Measurements from ENCODE around the gene RYR1. TPM values are rescaled to one million over a fixed set of nuclear protein-coding genes. Genes with fewer than 3 reads are reported as not detected.

The RYR1 gene
- total RNA-seq, 2 donors from 2014 or later = 0.33 to 1.0 TPM

DNA sequence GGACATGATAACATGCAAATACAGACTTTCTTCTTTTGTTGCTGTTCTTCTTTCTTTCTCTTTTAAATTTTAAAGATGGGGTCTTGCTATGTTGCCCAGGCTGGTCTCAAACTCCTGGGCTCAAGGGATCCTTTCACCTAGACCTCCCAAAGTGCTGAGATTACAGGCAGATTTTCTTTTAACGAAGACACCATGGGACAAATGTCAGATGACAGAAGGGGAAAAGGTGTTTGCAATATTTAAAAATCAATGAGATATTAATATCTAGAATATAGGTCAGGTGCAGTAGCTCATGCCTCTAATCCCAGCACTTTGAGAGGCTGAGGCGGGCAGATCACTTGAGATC is 3.7 kb upstream of the RYR1 start:
- Histone ChIP-seq H3K27me3 (peaks cover 0 to 9% of the 10 kb centered on the region in 2 donors), H3K36me3 (replicated peaks in 1 of 2; ENCODE audit: insufficient read depth in 1 of 2, low read depth in 2 of 2) (no peaks in the 10 kb centered on the region), H3K9me3 (no peaks in the 10 kb centered on the region), H3K4me3 (no peak overlapping the region), H3K27ac (no peak overlapping the region), H3K4me1 (no peaks in the 10 kb centered on the region)
- 65 to 68% methylated on average over 2 of the region's 2 CpGs for WGBS, 2 donors
- no peak for TF ChIP-seq POLR2A (IDR thresholded peaks at IDR 0.05)
- TF ChIP-seq, protein P1, sequence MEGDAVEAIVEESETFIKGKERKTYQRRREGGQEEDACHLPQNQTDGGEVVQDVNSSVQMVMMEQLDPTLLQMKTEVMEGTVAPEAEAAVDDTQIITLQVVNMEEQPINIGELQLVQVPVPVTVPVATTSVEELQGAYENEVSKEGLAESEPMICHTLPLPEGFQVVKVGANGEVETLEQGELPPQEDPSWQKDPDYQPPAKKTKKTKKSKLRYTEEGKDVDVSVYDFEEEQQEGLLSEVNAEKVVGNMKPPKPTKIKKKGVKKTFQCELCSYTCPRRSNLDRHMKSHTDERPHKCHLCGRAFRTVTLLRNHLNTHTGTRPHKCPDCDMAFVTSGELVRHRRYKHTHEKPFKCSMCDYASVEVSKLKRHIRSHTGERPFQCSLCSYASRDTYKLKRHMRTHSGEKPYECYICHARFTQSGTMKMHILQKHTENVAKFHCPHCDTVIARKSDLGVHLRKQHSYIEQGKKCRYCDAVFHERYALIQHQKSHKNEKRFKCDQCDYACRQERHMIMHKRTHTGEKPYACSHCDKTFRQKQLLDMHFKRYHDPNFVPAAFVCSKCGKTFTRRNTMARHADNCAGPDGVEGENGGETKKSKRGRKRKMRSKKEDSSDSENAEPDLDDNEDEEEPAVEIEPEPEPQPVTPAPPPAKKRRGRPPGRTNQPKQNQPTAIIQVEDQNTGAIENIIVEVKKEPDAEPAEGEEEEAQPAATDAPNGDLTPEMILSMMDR (IDR thresholded peaks at IDR 0.05) = no peak
- no peak for ATAC-seq
- intact Hi-C loops (cut with DNase I) = no loop called here
- no peak for DNase-seq

DNA sequence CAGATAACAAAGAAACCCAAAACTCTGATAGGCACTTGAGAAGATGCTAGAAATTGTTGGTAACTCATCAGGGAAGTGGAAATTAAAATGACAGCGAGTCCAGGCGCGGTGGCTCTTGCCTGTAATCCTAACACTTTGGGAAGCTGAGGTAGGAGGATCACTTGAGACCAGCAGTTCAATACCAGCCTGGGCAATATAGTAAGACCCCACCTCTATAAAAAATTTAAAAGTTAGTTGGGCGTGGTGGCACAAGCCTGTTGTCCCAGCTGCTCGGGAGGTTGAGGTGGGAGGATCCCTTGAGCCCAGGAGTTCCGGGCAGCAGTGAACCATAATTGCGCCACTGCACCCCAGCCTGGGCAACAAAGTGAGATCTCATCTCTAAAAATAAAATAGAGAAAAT is 2.6 kb upstream of the RYR1 start:
- WGBS, 2 donors = 61 to 74% methylated on average over 7 of the region's 7 CpGs
- intact Hi-C loops (cut with DNase I) = no loop called here
- DNase-seq (no peak), ATAC-seq (no peak)
- no peaks in the 10 kb centered on the region for H3K4me1 ChIP-seq
- peaks cover 0 to 10% of the 10 kb centered on the region in 2 donors for H3K27me3 ChIP-seq
- no peaks in the 10 kb centered on the region for H3K36me3 ChIP-seq (replicated peaks in 1 of 2; ENCODE audit: insufficient read depth in 1 of 2, low read depth in 2 of 2)
- TF ChIP-seq POLR2A (IDR thresholded peaks at IDR 0.05) = no peak
- TF ChIP-seq, protein P1 (IDR thresholded peaks at IDR 0.05) = no peak
- no peak overlapping the region for H3K4me3 ChIP-seq
- no peaks in the 10 kb centered on the region for H3K9me3 ChIP-seq
- no peak overlapping the region for H3K27ac ChIP-seq

DNA sequence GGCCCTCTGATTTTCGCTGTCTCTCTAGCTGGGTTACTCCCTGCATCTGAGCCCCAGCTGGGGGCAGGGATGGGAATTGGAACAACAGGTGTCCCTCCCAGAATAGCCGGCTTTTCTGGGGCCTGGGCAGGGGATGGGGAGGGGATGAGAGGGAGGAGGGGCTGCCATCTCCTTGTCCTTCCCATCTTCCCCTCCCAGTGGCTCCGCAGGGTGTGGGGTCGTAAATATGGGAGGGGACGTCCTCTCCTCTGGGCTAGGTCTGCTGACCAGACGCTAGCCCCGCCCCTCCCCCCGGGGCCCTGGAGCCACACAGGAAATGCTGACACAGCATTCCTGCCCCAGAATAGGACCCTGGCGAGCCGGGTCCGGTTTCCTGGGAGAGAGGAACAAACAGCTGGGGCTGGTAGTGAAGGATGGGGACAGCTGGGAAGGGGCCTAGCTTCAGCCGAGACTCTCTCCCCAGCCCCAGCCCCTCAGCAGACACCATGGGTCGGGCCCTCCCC is 1.1 kb downstream of the RYR1 start:
- ATAC-seq = no peak
- H3K27ac ChIP-seq = no peak overlapping the region
- peaks cover 0 to 10% of the 10 kb centered on the region in 2 donors for H3K27me3 ChIP-seq
- no peaks in the 10 kb centered on the region for H3K36me3 ChIP-seq (replicated peaks in 1 of 2; ENCODE audit: insufficient read depth in 1 of 2, low read depth in 2 of 2)
- no peaks in the 10 kb centered on the region for H3K4me1 ChIP-seq
- intact Hi-C loops (cut with DNase I) = no loop called here
- WGBS, 2 donors = 8 to 10% methylated on average over 8 to 13 of the region's 13 CpGs
- H3K9me3 ChIP-seq = no peaks in the 10 kb centered on the region
- TF ChIP-seq, protein P1 (IDR thresholded peaks at IDR 0.05) = no peak
- TF ChIP-seq POLR2A (IDR thresholded peaks at IDR 0.05) = no peak
- no peak for DNase-seq
- no peak overlapping the region for H3K4me3 ChIP-seq

DNA sequence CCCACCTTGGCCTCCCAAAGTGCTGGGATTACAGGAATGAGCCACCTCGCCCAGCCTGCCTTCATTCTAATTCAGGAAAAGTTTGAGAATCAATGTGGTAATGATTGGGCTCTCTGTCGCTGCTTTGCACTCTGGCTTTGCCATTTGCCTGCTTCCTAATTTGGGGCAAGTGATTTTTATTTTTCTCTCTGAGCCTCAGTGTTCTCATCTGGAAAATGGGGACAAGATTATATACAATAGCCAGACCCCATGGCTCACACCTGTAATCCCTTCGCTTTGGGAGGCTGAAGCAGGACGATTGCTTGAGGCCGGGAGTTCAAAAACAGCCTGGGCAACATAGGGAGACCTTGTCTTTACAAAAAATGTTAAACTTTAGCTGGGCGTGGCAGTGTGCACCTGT is 3.8 kb downstream of the RYR1 start:
- Histone ChIP-seq H3K4me3 (no peak overlapping the region), H3K36me3 (replicated peaks in 1 of 2; ENCODE audit: insufficient read depth in 1 of 2, low read depth in 2 of 2) (no peaks in the 10 kb centered on the region), H3K27ac (no peak overlapping the region), H3K4me1 (no peaks in the 10 kb centered on the region), H3K27me3 (peaks cover 0 to 10% of the 10 kb centered on the region in 2 donors), H3K9me3 (no peaks in the 10 kb centered on the region)
- intact Hi-C loops (cut with DNase I) = no loop called here
- DNase-seq (no peak), ATAC-seq (no peak)
- TF ChIP-seq POLR2A (IDR thresholded peaks at IDR 0.05) = no peak
- TF ChIP-seq, protein P1 (IDR thresholded peaks at IDR 0.05) = no peak
- 77 to 86% methylated on average over 5 to 6 of the region's 6 CpGs for WGBS, 2 donors

DNA sequence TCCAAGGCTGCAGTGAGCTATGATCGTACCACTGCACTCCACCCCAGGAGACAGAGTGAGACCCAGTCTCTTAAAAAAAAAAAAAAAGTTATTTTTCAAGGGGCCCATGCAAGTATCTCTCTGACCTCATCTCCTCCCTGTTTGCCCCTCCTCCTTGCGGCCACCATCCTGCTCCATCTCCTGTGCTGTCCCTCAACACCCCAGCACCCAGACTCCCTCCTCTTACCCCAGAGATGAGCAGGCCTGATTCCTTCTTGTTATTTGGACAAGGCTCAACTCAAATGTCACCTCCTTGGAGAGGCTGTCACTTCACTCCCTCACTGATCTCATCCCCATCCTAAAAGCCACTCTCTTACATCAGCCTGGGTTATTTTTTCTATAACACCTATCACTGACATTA is 4.4 kb downstream of the RYR1 start:
- intact Hi-C loops (cut with DNase I) = no loop called here
- peaks cover 0 to 10% of the 10 kb centered on the region in 2 donors for H3K27me3 ChIP-seq
- no peak overlapping the region for H3K4me3 ChIP-seq
- no peaks in the 10 kb centered on the region for H3K36me3 ChIP-seq (replicated peaks in 1 of 2; ENCODE audit: insufficient read depth in 1 of 2, low read depth in 2 of 2)
- no peak for DNase-seq
- no peaks in the 10 kb centered on the region for H3K9me3 ChIP-seq
- H3K27ac ChIP-seq = no peak overlapping the region
- ATAC-seq = no peak
- TF ChIP-seq, protein P1 (IDR thresholded peaks at IDR 0.05) = no peak
- no peak for TF ChIP-seq POLR2A (IDR thresholded peaks at IDR 0.05)
- H3K4me1 ChIP-seq = no peaks in the 10 kb centered on the region
- 74 to 79% methylated on average over 2 of the region's 2 CpGs for WGBS, 2 donors

All from body of pancreas (tissue), 4 donors.